DOHH2 (cell line): Measurements from ENCODE around the gene FZD10.

Experiments
- H3F3A ChIP-seq: fragments of 200-600 bp; sonication (generic), shearing (Covaris generic); 2 replicates; pipeline ENCODE4 v1.6.0; 2016; ENCODE audit warnings: antibody characterized with exemption, mild to moderate bottlenecking; ENCODE audit not compliant: control insufficient read depth, insufficient read depth
- H3K27ac ChIP-seq: fragments of 200-600 bp; sonication (generic); 2 replicates; pipeline ENCODE4 v1.5.1; 2014; ENCODE audit warnings: low read depth, mild to moderate bottlenecking, low read length, moderate library complexity
- H3K27me3 ChIP-seq: fragments of 200-600 bp; sonication (generic); 2 replicates; pipeline ENCODE4 v1.6.1; 2014; ENCODE audit warnings: mild to moderate bottlenecking, low read length, mixed read lengths; ENCODE audit not compliant: control insufficient read depth
- H3K36me3 ChIP-seq: fragments of 200-600 bp; sonication (generic); 2 replicates; pipeline ENCODE4 v1.6.1; 2014; ENCODE audit warnings: mild to moderate bottlenecking, low read length, moderate library complexity, mixed read lengths; ENCODE audit not compliant: control insufficient read depth
- H3K4me1 ChIP-seq: fragments of 200-600 bp; sonication (generic); 2 replicates; pipeline ENCODE4 v1.6.1; 2014; ENCODE audit warnings: mild to moderate bottlenecking, low read length, mixed read lengths; ENCODE audit not compliant: control insufficient read depth
- H3K4me2 ChIP-seq: fragments of 200-600 bp; sonication (generic); 2 replicates; pipeline ENCODE4 v1.6.0; 2014; ENCODE audit warnings: mild to moderate bottlenecking, low read length, moderate library complexity
- H3K4me3 ChIP-seq: fragments of 200-600 bp; sonication (generic); 2 replicates; pipeline ENCODE4 v1.5.1; 2014; ENCODE audit warnings: mild to moderate bottlenecking, low read length, mixed read lengths
- H3K79me2 ChIP-seq: fragments of 200-600 bp; sonication (generic); 2 replicates; pipeline ENCODE4 v1.6.1; 2014; ENCODE audit warnings: mild to moderate bottlenecking, low read length, mixed read lengths; ENCODE audit not compliant: control insufficient read depth
- H3K9me2 ChIP-seq: fragments of 200-600 bp; sonication (generic); replicated peaks from 2 replicates; pipeline ENCODE4 v1.6.1; 2014; ENCODE audit warnings: mild to moderate bottlenecking, low read length, mixed read lengths; ENCODE audit not compliant: control insufficient read depth
- H3K9me3 ChIP-seq: fragments of 200-600 bp; sonication (generic); 2 replicates; pipeline ENCODE4 v1.6.1; 2014; ENCODE audit warnings: antibody characterized with exemption, low read length, mixed read lengths; ENCODE audit not compliant: control insufficient read depth, insufficient read depth
- H4K20me1 ChIP-seq: fragments of 200-600 bp; sonication (generic); 2 replicates; pipeline ENCODE4 v1.6.0; 2014; ENCODE audit warnings: low read depth, mild to moderate bottlenecking, antibody characterized with exemption, low read length, moderate library complexity; ENCODE audit not compliant: control insufficient read depth, insufficient read depth
- EZH2phosphoT487 ChIP-seq: fragments of 200-600 bp; sonication (generic); IDR thresholded peaks from 2 replicates; pipeline ENCODE4 v1.6.1; 2017; ENCODE audit warnings: borderline replicate concordance, mild to moderate bottlenecking, antibody characterized with exemption, low read length, moderate library complexity, mixed read lengths
- TF ChIP-seq, protein P1 (sequence below): fragments of 200-600 bp; sonication (generic); IDR thresholded peaks from one replicate; pipeline ENCODE4 v1.5.1; 2014; ENCODE audit warnings: antibody characterized with exemption, mild to moderate bottlenecking, low read depth, low read length; ENCODE audit not compliant: poor library complexity, severe bottlenecking

FZD10 gene

DNA sequence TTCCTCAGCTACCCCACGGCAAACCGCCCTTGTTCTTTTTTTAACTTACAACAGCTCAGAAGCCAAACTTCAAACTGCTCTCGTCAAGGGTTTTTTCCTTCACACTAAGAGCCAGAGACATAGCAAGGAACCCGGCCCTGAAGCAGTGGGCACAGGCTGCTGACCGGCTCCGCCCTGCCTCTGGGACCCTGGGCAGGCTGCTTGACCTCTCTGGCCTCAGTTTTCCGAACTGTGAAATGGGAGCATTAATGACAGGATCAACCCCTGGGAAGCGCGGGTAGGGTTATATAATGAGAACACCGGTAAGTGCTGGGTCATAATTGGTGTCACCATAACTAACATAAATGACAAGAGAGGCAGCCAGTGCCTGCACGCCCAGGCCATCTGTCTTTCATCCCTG is 21.2 kb upstream of the FZD10 start:
- H3K4me2 ChIP-seq: no peak overlapping the region
- H3K27me3 ChIP-seq: no peaks in the 10 kb centered on the region
- no peak overlapping the region for H3K27ac ChIP-seq

DNA sequence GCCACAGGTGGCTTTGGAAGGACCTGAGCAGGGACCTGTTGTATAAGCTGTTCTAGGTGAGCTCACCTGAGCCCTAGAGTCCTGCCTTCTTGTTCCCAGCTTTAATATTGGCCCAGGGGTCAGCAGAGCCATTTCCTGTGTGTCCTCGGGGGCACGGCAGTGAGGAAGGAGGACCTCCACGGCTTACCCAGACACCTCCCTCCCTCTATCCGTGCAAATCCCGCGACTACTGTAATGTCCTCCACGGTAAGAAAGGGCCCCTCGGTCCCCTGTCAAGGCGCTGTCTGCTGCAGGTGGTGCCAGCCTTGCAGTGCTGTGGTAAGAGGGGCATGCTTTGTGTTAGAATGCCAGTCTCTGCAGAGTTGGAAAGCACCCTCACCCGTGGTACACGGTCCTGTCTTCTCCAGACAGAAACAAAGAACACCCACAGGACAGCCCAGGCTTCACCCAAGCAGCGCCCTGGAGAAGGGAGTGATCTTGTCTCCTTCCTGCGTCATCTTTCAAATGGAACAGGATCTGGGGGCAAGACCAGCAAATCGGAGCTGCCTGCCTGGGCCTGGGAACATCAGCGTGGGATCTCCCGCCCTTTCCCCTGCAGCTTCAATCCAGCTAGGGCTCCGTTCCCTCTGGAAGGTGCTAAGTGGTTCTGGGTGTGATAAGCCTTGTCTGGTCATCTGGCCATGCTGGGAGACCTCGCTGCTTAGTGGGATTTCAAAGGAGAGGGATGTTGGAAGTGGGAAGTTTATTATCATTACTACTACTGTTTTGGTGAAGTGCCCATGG is 20.2 kb upstream of the FZD10 start:
- no peaks in the 10 kb centered on the region for H3K36me3 ChIP-seq
- H3K4me3 ChIP-seq: no peak overlapping the region
- no peak for TF ChIP-seq EZH2phosphoT487
- TF ChIP-seq, protein P1, sequence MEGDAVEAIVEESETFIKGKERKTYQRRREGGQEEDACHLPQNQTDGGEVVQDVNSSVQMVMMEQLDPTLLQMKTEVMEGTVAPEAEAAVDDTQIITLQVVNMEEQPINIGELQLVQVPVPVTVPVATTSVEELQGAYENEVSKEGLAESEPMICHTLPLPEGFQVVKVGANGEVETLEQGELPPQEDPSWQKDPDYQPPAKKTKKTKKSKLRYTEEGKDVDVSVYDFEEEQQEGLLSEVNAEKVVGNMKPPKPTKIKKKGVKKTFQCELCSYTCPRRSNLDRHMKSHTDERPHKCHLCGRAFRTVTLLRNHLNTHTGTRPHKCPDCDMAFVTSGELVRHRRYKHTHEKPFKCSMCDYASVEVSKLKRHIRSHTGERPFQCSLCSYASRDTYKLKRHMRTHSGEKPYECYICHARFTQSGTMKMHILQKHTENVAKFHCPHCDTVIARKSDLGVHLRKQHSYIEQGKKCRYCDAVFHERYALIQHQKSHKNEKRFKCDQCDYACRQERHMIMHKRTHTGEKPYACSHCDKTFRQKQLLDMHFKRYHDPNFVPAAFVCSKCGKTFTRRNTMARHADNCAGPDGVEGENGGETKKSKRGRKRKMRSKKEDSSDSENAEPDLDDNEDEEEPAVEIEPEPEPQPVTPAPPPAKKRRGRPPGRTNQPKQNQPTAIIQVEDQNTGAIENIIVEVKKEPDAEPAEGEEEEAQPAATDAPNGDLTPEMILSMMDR: no peak
- H3K27me3 ChIP-seq: no peaks in the 10 kb centered on the region
- no peak overlapping the region for H3K27ac ChIP-seq
- no peaks in the 10 kb centered on the region for H3K9me2 ChIP-seq
- H3K9me3 ChIP-seq: no peaks in the 10 kb centered on the region; the same call in 1 of the 2 replicates
- no peaks in the 10 kb centered on the region for H3K79me2 ChIP-seq
- no peaks in the 10 kb centered on the region for H4K20me1 ChIP-seq
- H3K4me2 ChIP-seq: no peak overlapping the region
- no peaks in the 10 kb centered on the region for H3K4me1 ChIP-seq
- no peaks in the 10 kb centered on the region for H3F3A ChIP-seq

More for the DNA sequence above, 21.2 kb upstream of the FZD10 start:
- Histone ChIP-seq H3K4me1 (no peaks in the 10 kb centered on the region), H4K20me1 (no peaks in the 10 kb centered on the region), H3K9me2 (no peaks in the 10 kb centered on the region), H3F3A (no peaks in the 10 kb centered on the region), H3K4me3 (no peak overlapping the region), H3K9me3 (no peaks in the 10 kb centered on the region; the same call in 1 of the 2 replicates), H3K36me3 (no peaks in the 10 kb centered on the region), H3K79me2 (no peaks in the 10 kb centered on the region)
- TF ChIP-seq, protein P1: no peak
- no peak for TF ChIP-seq EZH2phosphoT487

GRCh38 chr12:130142736-130143135 is 19.5 kb upstream of the FZD10 start:
- H3K4me1 ChIP-seq: no peaks in the 10 kb centered on the region
- no peaks in the 10 kb centered on the region for H4K20me1 ChIP-seq
- H3K36me3 ChIP-seq: no peaks in the 10 kb centered on the region
- no peaks in the 10 kb centered on the region for H3F3A ChIP-seq
- TF ChIP-seq, protein P1: no peak
- no peak for TF ChIP-seq EZH2phosphoT487
- H3K4me3 ChIP-seq: no peak overlapping the region
- H3K79me2 ChIP-seq: no peaks in the 10 kb centered on the region
- H3K27ac ChIP-seq: no peak overlapping the region
- H3K27me3 ChIP-seq: no peaks in the 10 kb centered on the region
- H3K9me2 ChIP-seq: no peaks in the 10 kb centered on the region
- H3K4me2 ChIP-seq: no peak overlapping the region
- no peaks in the 10 kb centered on the region; the same call in 1 of the 2 replicates for H3K9me3 ChIP-seq
